RWPE1 (cell line): ENCODE results near the gene TBC1D1.

ENCODE experiments used
- CTCF ChIA-PET: fragments of 350-600 bp; sonication (Branson Sonifier 250); formaldehyde crosslinking; extraction: SDS; loops from one replicate; lab custom pipeline; 2021; lab: Yijun Ruan, JAX
- POLR2A ChIA-PET: fragments of 400-600 bp; formaldehyde crosslinking; extraction: SDS; loops from one replicate; lab custom pipeline; 2020; ENCODE audit warnings: antibody characterized with exemption; ENCODE audit not compliant: low non-redundant PET; lab: Yijun Ruan, JAX
- DNase-seq: peaks from one replicate; pipeline ENCODE4 v3.0.0; 2012; ENCODE audit warnings: low spot score
- H3K27ac ChIP-seq: fragments of 450-650 bp; 2 replicates; pipeline ENCODE4 v1.5.1; 2017
- CTCF ChIP-seq: fragments of 450-650 bp; conservative IDR thresholded peaks from 2 replicates; pipeline ENCODE4 v1.5.1; 2017; ENCODE audit warnings: low read depth, mild to moderate bottlenecking

Gene TBC1D1

DNA sequence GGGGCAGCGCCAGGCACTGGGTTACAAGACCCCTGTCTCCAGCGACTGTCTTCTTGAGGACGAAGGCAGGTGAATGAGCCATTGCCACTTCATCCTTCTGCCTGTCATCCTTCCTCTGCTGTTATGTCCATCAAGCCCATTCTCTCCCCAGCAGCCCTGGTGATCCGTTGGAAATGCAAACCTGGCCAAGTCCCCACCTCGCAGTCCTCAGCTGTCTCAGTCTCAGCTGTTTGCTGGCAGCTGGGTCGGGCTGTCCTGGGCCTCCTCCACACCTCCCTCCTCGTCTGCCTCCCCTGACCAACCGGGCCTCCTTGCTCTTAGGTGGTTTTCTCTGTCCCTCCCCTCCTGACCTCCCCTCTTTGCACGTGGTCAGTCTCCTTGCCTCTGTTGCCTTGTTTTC is 107.3 kb downstream of the TBC1D1 start:
- no peak overlapping the region for H3K27ac ChIP-seq
- no peak for DNase-seq
- no peak for TF ChIP-seq CTCF
- ChIA-PET POLR2A (no interaction called here), CTCF (no interaction called here)

GRCh38 chr4:37999000-37999716 is 108.3 kb downstream of the TBC1D1 start:
- no peak for TF ChIP-seq CTCF
- ChIA-PET CTCF (no interaction called here), POLR2A (no interaction called here)
- no peak overlapping the region for H3K27ac ChIP-seq
- no peak for DNase-seq

DNA sequence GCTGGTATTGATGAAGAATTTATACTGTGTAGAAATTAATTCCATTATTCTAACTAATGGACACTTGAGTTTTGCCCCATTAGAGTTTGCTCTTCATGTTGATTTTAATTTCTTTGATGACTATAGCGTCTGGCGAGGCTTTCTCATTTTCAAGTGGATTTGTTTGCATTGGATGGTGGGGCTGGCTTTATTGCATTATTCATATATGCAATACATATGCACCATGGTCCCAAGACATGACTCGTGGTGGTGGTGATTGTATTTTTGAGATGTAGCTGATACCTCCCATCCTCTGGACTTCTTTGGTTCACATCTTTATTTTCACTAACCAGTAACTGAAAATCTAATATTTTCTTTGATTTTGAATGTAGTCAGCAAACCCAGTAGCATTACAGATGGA is 109.1 kb downstream of the TBC1D1 start:
- H3K27ac ChIP-seq: no peak overlapping the region
- no peak for DNase-seq
- TF ChIP-seq CTCF: no peak
- CTCF ChIA-PET: no interaction called here
- POLR2A ChIA-PET: no interaction called here

DNA sequence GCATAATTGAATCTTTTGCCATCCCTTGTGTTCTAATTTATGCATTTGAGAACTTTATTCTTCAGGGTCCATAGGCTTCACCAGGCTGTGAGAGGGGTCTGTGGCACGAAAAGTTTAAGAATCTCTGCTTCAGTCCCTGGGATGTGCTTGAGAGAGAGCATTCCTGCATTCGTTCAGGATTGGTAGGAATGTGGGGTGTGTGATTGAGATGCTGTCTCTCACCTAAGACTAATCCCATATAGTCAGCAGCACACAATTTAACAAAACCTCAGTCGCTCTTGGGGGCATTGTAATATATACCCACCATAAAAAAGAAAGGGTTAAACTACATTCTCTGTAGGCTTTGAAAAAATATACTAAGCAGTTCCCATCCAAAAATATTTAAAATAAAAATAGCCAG is 111.0 kb downstream of the TBC1D1 start:
- CTCF ChIA-PET: no interaction called here
- H3K27ac ChIP-seq: no peak overlapping the region
- no peak for DNase-seq
- no peak for TF ChIP-seq CTCF
- POLR2A ChIA-PET: no interaction called here

- POLR2A ChIA-PET: no interaction called here
- no peak for TF ChIP-seq CTCF
- H3K27ac ChIP-seq: no peak overlapping the region
- DNase-seq: peak; percentile 11
- CTCF ChIA-PET: interaction anchor here (0.8 kb wide), 1 partner anchor 17 kb away, joined by 3 read pairs; no protein-coding TSS in a partner anchor
These were observed 111.7 kb downstream of the TBC1D1 start for GRCh38 chr4:38002451-38003071.

DNA sequence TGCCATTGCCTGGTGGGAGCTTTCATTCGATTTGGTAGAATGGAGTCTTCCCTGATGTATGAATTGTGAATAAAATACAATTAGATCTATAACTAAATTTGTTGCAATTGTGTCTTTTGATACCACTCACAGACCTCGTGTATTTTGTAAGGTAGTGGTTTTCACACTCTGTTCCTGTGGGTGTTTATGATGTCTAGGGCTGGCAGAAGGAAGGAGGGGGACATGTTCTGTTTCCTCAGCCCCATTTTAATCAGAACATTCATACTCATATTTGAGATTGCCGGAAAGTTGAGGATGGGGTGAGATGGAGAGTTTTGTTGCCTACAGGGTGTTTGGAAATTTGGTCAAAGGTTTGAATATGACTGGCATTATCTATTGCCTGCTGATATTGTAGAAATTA is 112.2 kb downstream of the TBC1D1 start:
- no peak for TF ChIP-seq CTCF
- DNase-seq: no peak
- no peak overlapping the region for H3K27ac ChIP-seq
- ChIA-PET POLR2A (no interaction called here), CTCF (interaction anchor here (0.8 kb wide), 1 partner anchor 16 kb away, joined by 3 read pairs; no protein-coding TSS in a partner anchor)
